NT2/D1 (cell line): ENCODE measurements around the gene POGK.

ENCODE experiments used
- SUZ12 ChIP-seq: IDR thresholded peaks from 2 replicates; pipeline ENCODE4 v1.6.1; 2011; ENCODE audit not compliant: insufficient read length, insufficient read depth; ENCODE audit errors: extremely low read depth
- YY1 ChIP-seq: IDR thresholded peaks from 2 replicates; pipeline ENCODE4 v1.6.1; 2011; ENCODE audit not compliant: insufficient read length, insufficient read depth
- ZNF274 ChIP-seq: IDR thresholded peaks from 2 replicates; pipeline ENCODE4 v1.6.1; 2011; ENCODE audit warnings: mild to moderate bottlenecking, low read depth, low read length

DNA sequence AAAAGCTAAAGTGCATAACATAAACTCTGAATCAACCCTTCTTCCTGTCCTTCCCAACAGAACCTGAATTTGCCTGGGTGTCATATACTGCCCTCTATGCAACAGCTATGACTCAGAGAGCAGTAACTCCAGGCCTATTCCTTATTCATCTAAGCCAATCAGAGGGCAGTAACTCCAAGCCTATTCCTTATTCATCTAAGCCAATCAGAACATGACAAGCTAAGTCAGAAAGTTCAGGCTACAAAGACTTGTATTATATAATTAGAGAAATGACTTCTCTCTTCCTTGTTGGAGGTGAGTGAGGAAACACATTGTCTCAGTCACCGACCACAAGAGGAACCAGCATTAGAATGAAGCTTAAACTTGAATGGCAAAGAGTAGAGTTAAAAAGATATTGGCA lies 63.0 kb downstream of the POGK start:
- TF ChIP-seq SUZ12 (no peak), YY1 (no peak), ZNF274 (no peak)
